ENCODE measurements around the gene RGS11. TPM values are rescaled to one million over a fixed set of nuclear protein-coding genes. Genes with fewer than 3 reads are reported as not detected.

The RGS11 gene
- polyA plus RNA-seq, 2 of the 4 experiments (the other 2 are of a cell fraction) = 2.1 to 5.3 TPM

DNA sequence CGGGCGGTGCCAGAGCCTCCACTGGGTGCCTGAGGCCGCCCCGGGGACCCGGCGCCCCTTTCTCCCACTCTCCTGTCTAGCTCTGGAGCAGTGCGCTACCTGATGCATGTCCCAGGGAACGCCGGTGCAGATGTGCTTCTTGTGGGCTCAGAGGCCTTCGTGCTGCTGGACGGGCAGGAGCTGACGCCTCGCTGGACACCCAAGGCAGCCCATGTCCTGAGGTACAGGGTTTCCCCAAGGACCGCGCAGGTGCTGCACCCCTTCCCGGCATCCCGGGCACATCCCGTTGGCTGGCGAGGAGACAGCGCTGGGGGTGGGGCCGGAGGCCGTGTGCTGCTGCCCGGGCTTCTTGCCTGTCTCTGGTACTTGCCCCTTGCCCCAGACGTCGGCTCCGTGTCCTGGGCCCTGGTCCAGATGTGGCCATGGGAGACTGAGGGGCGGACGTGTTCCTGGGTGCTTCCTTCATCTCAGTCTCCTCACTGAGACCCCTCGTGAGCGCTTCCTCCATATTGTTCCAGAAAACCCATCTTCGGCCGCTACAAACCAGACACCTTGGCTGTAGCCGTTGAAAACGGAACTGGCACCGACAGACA, 12.5 kb downstream of the RGS11 start:
- DNase-seq (ENCODE audit: low read depth in 1 of 2, low spot score in 1 of 2) (no peak), FAIRE-seq (no peak), ATAC-seq (no peak)
- 92% methylated on average over 31 of the region's 35 CpGs for whole genome bisulfite sequencing (ENCODE audit: missing lambda C conversion rate)
- TF ChIP-seq NPAS2 (CRISPR knock-in tag; IDR thresholded peaks at IDR 0.05; ENCODE audit: borderline replicate concordance) (no peak), ZFP36 (IDR thresholded peaks at IDR 0.05; ENCODE audit: borderline replicate concordance, partially characterized antibody) (no peak), ZSCAN20 (CRISPR knock-in tag; IDR thresholded peaks at IDR 0.05) (no peak), HES2 (IDR thresholded peaks at IDR 0.05) (no peak), EHMT2 (IDR thresholded peaks at IDR 0.05; ENCODE audit: low read depth) (no peak), MAFK (IDR thresholded peaks at IDR 0.05; ENCODE audit: partially characterized antibody) (no peak), GATA3 (IDR thresholded peaks at IDR 0.05; ENCODE audit: borderline replicate concordance) (no peak), EP300 (IDR thresholded peaks at IDR 0.05) (no peak), MAZ (IDR thresholded peaks at IDR 0.05; ENCODE audit: borderline replicate concordance, low read depth, low read length) (no peak), RAD21 (conservative IDR thresholded peaks at IDR 0.05 in 1 of 2, IDR thresholded peaks at IDR 0.05 in 1 of 2) (no peak), ATOH8 (CRISPR knock-in tag; IDR thresholded peaks at IDR 0.05; ENCODE audit: low read depth) (no peak), PBX3 (IDR thresholded peaks at IDR 0.05) (no peak), EHF (CRISPR knock-in tag; IDR thresholded peaks at IDR 0.05) (no peak), MAX (IDR thresholded peaks at IDR 0.05) (no peak), FOSL2 (IDR thresholded peaks at IDR 0.05) (no peak), FOSL2 (CRISPR knock-in tag; IDR thresholded peaks at IDR 0.05) (no peak), RCOR1 (IDR thresholded peaks at IDR 0.05; ENCODE audit: low read depth, low read length) (no peak), CEBPB (IDR thresholded peaks at IDR 0.05) (no peak), SREBF2 (IDR thresholded peaks at IDR 0.05) (no peak), PHF8 (IDR thresholded peaks at IDR 0.05; ENCODE audit: borderline replicate concordance, low read depth) (no peak)
- TF ChIP-seq, protein P1, sequence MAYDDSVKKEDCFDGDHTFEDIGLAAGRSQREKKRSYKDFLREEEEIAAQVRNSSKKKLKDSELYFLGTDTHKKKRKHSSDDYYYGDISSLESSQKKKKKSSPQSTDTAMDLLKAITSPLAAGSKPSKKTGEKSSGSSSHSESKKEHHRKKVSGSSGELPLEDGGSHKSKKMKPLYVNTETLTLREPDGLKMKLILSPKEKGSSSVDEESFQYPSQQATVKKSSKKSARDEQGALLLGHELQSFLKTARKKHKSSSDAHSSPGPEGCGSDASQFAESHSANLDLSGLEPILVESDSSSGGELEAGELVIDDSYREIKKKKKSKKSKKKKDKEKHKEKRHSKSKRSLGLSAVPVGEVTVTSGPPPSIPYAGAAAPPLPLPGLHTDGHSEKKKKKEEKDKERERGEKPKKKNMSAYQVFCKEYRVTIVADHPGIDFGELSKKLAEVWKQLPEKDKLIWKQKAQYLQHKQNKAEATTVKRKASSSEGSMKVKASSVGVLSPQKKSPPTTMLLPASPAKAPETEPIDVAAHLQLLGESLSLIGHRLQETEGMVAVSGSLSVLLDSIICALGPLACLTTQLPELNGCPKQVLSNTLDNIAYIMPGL (CRISPR knock-in tag; IDR thresholded peaks at IDR 0.05; ENCODE audit: borderline replicate concordance) = no peak
- ChIA-PET POLR2A (no interaction called here), CTCF (interaction anchor here (1.4 kb wide), 1 partner anchor 50 kb away, joined by 4 read pairs; no protein-coding TSS in a partner anchor)
- Histone ChIP-seq H3K4me3 (no peak overlapping the region), H3K27ac (no peak overlapping the region), H3K4me1 (no peaks in the 10 kb centered on the region), H3K9me3 (no peaks in the 10 kb centered on the region), H3K4me2 (no peak overlapping the region)

DNA sequence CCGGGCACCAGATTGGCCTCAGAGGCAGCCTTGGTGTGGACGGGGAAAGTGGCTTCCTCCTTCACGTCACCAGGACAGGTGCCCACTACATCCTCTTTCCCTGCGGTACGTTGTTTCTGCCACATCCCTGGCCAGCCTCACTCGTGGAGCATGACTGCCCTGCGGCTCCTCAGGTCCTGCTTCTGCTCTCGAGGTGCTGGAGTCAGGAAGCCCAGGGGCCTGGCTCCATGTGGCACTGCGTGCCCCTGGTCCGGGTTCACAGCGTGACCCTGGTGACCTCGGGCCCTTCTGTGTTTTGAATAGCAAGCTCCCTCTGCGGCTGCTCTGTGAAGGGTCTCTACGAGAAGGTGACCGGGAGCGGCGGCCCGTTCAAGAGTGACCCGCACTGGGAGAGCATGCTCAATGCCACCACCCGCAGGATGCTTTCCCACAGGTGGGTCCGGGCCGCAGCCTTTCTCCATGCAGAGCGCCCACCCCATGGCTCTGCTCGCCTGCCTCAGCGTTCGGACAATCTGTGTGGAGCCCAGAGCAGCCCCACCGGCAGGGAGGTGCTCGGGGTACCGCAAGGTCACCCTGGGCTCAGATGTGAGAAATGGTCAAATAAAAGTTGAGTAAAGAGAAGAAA, 13.5 kb downstream of the RGS11 start:
- CTCF ChIA-PET = no interaction called here
- FAIRE-seq = no peak
- no peak for TF ChIP-seq KDM5A (IDR thresholded peaks at IDR 0.05)
- TF ChIP-seq RARB (CRISPR knock-in tag; IDR thresholded peaks at IDR 0.05) = no peak
- no peak for TF ChIP-seq REST (IDR thresholded peaks at IDR 0.05)
- no peak for TF ChIP-seq TFCP2L1 (CRISPR knock-in tag; IDR thresholded peaks at IDR 0.05)
- no peak for TF ChIP-seq CHD4 (IDR thresholded peaks at IDR 0.05; ENCODE audit: borderline replicate concordance)
- TF ChIP-seq EHF (CRISPR knock-in tag; IDR thresholded peaks at IDR 0.05) = no peak
- no peak for TF ChIP-seq PBX3 (IDR thresholded peaks at IDR 0.05)
- no peak for TF ChIP-seq USF2 (IDR thresholded peaks at IDR 0.05)

More for the DNA sequence above, 13.5 kb downstream of the RGS11 start:
- Histone ChIP-seq H3K27ac (no peak overlapping the region), H3K4me2 (no peak overlapping the region), H3K9me3 (no peaks in the 10 kb centered on the region), H3K4me1 (no peaks in the 10 kb centered on the region), H3K4me3 (no peak overlapping the region)
- 92% methylated on average over 21 of the region's 29 CpGs for WGBS (ENCODE audit: missing lambda C conversion rate)
- no peak for ATAC-seq
- POLR2A ChIA-PET = no interaction called here
- no peak for DNase-seq (ENCODE audit: low read depth in 1 of 2, low spot score in 1 of 2)
